H9 (cell line): ENCODE results near the gene FGF6. TPM values are rescaled to one million over a fixed set of nuclear protein-coding genes. Genes with fewer than 3 reads are reported as not detected.

ENCODE experiments used
- DNase-seq: peaks from one replicate; pipeline ENCODE4 v3.0.0-alpha.2; 2017
- H2AFZ ChIP-seq: one replicate; pipeline ENCODE4 v1.6.1; 2013; ENCODE audit warnings: mild to moderate bottlenecking, low read length, control low read depth, moderate library complexity
- H2AK5ac ChIP-seq: 2 replicates; pipeline ENCODE4 v1.6.1; 2013; ENCODE audit warnings: low read length, control low read depth, mixed read lengths; ENCODE audit not compliant: insufficient read length
- H2BK120ac ChIP-seq: one replicate; pipeline ENCODE4 v1.6.1; 2013; ENCODE audit warnings: low read depth, mild to moderate bottlenecking, low read length, control low read depth, inconsistent platforms; ENCODE audit not compliant: poor library complexity, severe bottlenecking
- H2BK12ac ChIP-seq: 2 replicates; pipeline ENCODE4 v1.6.1; 2013; ENCODE audit warnings: low read length, control low read depth, mixed read lengths, low read depth; ENCODE audit not compliant: insufficient read length
- H2BK15ac ChIP-seq: 2 replicates; pipeline ENCODE4 v1.6.1; 2013; ENCODE audit warnings: low read depth, low read length, control low read depth
- H2BK20ac ChIP-seq: one replicate; pipeline ENCODE4 v1.6.1; 2013; ENCODE audit warnings: low read depth, mild to moderate bottlenecking, low read length, control low read depth, inconsistent platforms; ENCODE audit not compliant: poor library complexity, severe bottlenecking
- H2BK5ac ChIP-seq: 2 replicates; pipeline ENCODE4 v1.6.1; 2013; ENCODE audit warnings: low read length, control low read depth, mixed read lengths; ENCODE audit not compliant: insufficient read length
- H3K14ac ChIP-seq: 2 replicates; pipeline ENCODE4 v1.6.1; 2013; ENCODE audit warnings: low read length, control low read depth; ENCODE audit not compliant: insufficient read depth
- H3K18ac ChIP-seq: 2 replicates; pipeline ENCODE4 v1.6.1; 2013; ENCODE audit warnings: low read depth, mild to moderate bottlenecking, mixed read lengths, low read length, control low read depth; ENCODE audit not compliant: insufficient read length
- H3K23ac ChIP-seq: 2 replicates; pipeline ENCODE4 v1.6.1; 2013; ENCODE audit warnings: low read length, control low read depth, mixed read lengths, low read depth; ENCODE audit not compliant: insufficient read length
- H3K23me2 ChIP-seq: 2 replicates; pipeline ENCODE4 v1.6.1; 2013; ENCODE audit warnings: low read depth, mild to moderate bottlenecking, mixed read lengths, low read length, control low read depth; ENCODE audit not compliant: insufficient read length, poor library complexity, severe bottlenecking
- H3K27ac ChIP-seq: 2 replicates; pipeline ENCODE4 v1.5.1; 2013; ENCODE audit warnings: low read length, control low read depth, mixed read lengths, low read depth; ENCODE audit not compliant: insufficient read length
- H3K27me3 ChIP-seq: 2 replicates; pipeline ENCODE4 v1.6.1; 2013; ENCODE audit warnings: low read length, control low read depth, inconsistent platforms; ENCODE audit not compliant: insufficient read depth
- H3K4ac ChIP-seq: 2 replicates; pipeline ENCODE4 v1.6.1; 2013; ENCODE audit warnings: low read depth, mild to moderate bottlenecking, control low read depth, inconsistent platforms, low read length, moderate library complexity
- H3K4me1 ChIP-seq: 2 replicates; pipeline ENCODE4 v1.6.1; 2013; ENCODE audit warnings: low read length, control low read depth, inconsistent platforms; ENCODE audit not compliant: insufficient read depth
- H3K4me2 ChIP-seq: 2 replicates; pipeline ENCODE4 v1.6.1; 2013; ENCODE audit warnings: low read length, control low read depth, mixed read lengths; ENCODE audit not compliant: insufficient read length, insufficient read depth
- H3K56ac ChIP-seq: 2 replicates; pipeline ENCODE4 v1.6.1; 2013; ENCODE audit warnings: low read depth, mild to moderate bottlenecking, mixed read lengths, low read length, control low read depth; ENCODE audit not compliant: insufficient read length
- H3K79me1 ChIP-seq: 2 replicates; pipeline ENCODE4 v1.6.1; 2013; ENCODE audit warnings: low read depth, mild to moderate bottlenecking, moderate library complexity, low read length, control low read depth, inconsistent platforms; ENCODE audit not compliant: insufficient read depth, poor library complexity, severe bottlenecking
- H3K79me2 ChIP-seq: 2 replicates; pipeline ENCODE4 v1.6.1; 2013; ENCODE audit warnings: low read length, control low read depth, inconsistent platforms; ENCODE audit not compliant: insufficient read depth
- H3K9ac ChIP-seq: 2 replicates; pipeline ENCODE4 v1.6.1; 2013; ENCODE audit warnings: low read length, control low read depth, mixed read lengths; ENCODE audit not compliant: insufficient read length; ENCODE audit errors: extremely low read depth
- H3K9me3 ChIP-seq: one replicate; pipeline ENCODE4 v1.6.1; 2013; ENCODE audit warnings: low read depth, low read length, inconsistent platforms; ENCODE audit not compliant: control insufficient read depth
- H3T11ph ChIP-seq: one replicate; pipeline ENCODE4 v1.6.1; 2013; ENCODE audit warnings: mild to moderate bottlenecking, low read length, control low read depth, inconsistent platforms
- H4K20me1 ChIP-seq: one replicate; pipeline ENCODE4 v1.6.1; 2013; ENCODE audit not compliant: control insufficient read depth, insufficient read length, insufficient read depth
- H4K5ac ChIP-seq: 2 replicates; pipeline ENCODE4 v1.6.1; 2013; ENCODE audit warnings: low read depth, mild to moderate bottlenecking, mixed read lengths, low read length, control low read depth; ENCODE audit not compliant: insufficient read length
- H4K8ac ChIP-seq: replicated peaks from 2 replicates; pipeline ENCODE4 v1.6.1; 2013; ENCODE audit warnings: low read length, control low read depth, mixed read lengths, low read depth; ENCODE audit not compliant: insufficient read length
- H4K91ac ChIP-seq: 2 replicates; pipeline ENCODE4 v1.6.1; 2013; ENCODE audit warnings: low read depth, mild to moderate bottlenecking, moderate library complexity, mixed read lengths, low read length, control low read depth; ENCODE audit not compliant: insufficient read length
- H3K27ac Mint-ChIP-seq, 3 experiments: 2 replicates in 2 of 3; 3 replicates in 1 of 3; pipeline ENCODE4 v1.8.0; 2020 to 2021; ENCODE audit warnings: mixed read lengths in 3 of 3, mild to moderate bottlenecking in 1 of 3, moderate library complexity in 1 of 3
- H3K27me3 Mint-ChIP-seq: 2 replicates; pipeline ENCODE4 v1.8.0; 2021; ENCODE audit warnings: low read depth, mild to moderate bottlenecking, moderate library complexity, mixed read lengths
- H3K36me3 Mint-ChIP-seq, 3 experiments: 2 replicates in 2 of 3; 3 replicates in 1 of 3; pipeline ENCODE4 v1.8.0; 2020 to 2021; ENCODE audit warnings: low read depth in 3 of 3, mixed read lengths in 3 of 3; ENCODE audit not compliant: insufficient read depth in 1 of 3
- H3K4me1 Mint-ChIP-seq, 2 experiments: 2 replicates each; pipeline ENCODE4 v1.8.0; 2020; ENCODE audit warnings: mixed read lengths in 2 of 2
- H3K4me3 Mint-ChIP-seq, 2 experiments: 2 replicates in 1 of 2; 3 replicates in 1 of 2; pipeline ENCODE4 v1.8.0; 2020 to 2021; ENCODE audit warnings: mild to moderate bottlenecking in 2 of 2, mixed read lengths in 2 of 2, moderate library complexity in 1 of 2
- H3K9me3 Mint-ChIP-seq, 2 experiments: 2 replicates in 1 of 2; 3 replicates in 1 of 2; pipeline ENCODE4 v1.8.0; 2020; ENCODE audit warnings: mild to moderate bottlenecking in 2 of 2, mixed read lengths in 2 of 2, moderate library complexity in 1 of 2
- WGBS: extraction: QIAGEN DNeasy Blood & Tissue Kit; methylation state at CpG from one replicate; pipeline ENCODE4 v1.1.7; 2013; ENCODE audit warnings: missing lambda C conversion rate, low lambda C conversion rate, mixed read lengths; ENCODE audit not compliant: insufficient read length; ENCODE audit errors: extremely low coverage; 5-methylcytosine and 5-hydroxymethylcytosine counted together
- total RNA-seq: library from RNA; stranded (reverse); gene quantifications from 2 replicates; pipeline ENCODE4 v1.2.1, GENCODE V29; 2021
- TF ChIP-seq, protein P1 (sequence below): fragments of 200-600 bp; sonication (generic); conservative IDR thresholded peaks from 3 replicates; pipeline ENCODE4 v1.8.0; 2021; ENCODE audit warnings: antibody characterized with exemption, mild to moderate bottlenecking

Gene FGF6
- total RNA-seq, 1 experiment from 2014 or later: not detected

DNA sequence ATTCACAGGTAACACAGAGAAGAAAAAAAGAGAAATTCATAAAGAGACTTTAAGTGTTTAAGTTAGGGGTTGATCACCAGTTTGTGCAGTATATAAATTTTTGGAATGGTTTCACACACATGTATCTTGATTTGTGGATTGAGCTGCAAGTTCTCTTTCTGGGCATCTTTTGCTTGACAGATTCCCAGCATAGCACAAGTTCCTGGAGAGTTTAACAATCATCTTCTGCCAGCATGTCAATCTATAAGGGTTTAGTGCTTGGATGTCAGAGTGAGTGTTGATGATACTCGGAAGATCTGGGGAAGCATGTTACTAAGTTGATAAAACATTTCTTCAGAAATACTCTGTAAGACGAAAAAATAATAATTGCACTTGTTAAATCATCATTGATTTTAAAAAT is 43.9 kb upstream of the FGF6 start:
- no peak overlapping the region for H3K4ac ChIP-seq
- Mint-ChIP-seq H3K27ac (no peak overlapping the region; a peak in 1 of 7 replicates), H3K36me3 (peaks cover 2 to 19% (median 12%) of the 10 kb centered on the region in 3 experiments; a peak in 6 of 7 replicates), H3K4me1 (peaks cover 26 to 28% of the 10 kb centered on the region in 2 experiments), H3K27me3 (no peaks in the 10 kb centered on the region), H3K9me3 (no peaks in the 10 kb centered on the region), H3K4me3 (no peak overlapping the region)
- H3K79me1 ChIP-seq: no peaks in the 10 kb centered on the region
- DNase-seq: no peak
- H2BK12ac ChIP-seq: no peak overlapping the region
- H2BK15ac ChIP-seq: no peak overlapping the region
- H4K5ac ChIP-seq: no peak overlapping the region
- no peak overlapping the region for H3K14ac ChIP-seq
- H4K91ac ChIP-seq: no peak overlapping the region
- no peaks in the 10 kb centered on the region for H3K23me2 ChIP-seq
- H3K4me1 ChIP-seq: no peaks in the 10 kb centered on the region
- H4K20me1 ChIP-seq: no peaks in the 10 kb centered on the region
- no peak overlapping the region for H3K9ac ChIP-seq
- H3K9me3 ChIP-seq: no peaks in the 10 kb centered on the region
- TF ChIP-seq, protein P1, sequence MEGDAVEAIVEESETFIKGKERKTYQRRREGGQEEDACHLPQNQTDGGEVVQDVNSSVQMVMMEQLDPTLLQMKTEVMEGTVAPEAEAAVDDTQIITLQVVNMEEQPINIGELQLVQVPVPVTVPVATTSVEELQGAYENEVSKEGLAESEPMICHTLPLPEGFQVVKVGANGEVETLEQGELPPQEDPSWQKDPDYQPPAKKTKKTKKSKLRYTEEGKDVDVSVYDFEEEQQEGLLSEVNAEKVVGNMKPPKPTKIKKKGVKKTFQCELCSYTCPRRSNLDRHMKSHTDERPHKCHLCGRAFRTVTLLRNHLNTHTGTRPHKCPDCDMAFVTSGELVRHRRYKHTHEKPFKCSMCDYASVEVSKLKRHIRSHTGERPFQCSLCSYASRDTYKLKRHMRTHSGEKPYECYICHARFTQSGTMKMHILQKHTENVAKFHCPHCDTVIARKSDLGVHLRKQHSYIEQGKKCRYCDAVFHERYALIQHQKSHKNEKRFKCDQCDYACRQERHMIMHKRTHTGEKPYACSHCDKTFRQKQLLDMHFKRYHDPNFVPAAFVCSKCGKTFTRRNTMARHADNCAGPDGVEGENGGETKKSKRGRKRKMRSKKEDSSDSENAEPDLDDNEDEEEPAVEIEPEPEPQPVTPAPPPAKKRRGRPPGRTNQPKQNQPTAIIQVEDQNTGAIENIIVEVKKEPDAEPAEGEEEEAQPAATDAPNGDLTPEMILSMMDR: no peak
- no peak overlapping the region for H2BK5ac ChIP-seq
- no peaks in the 10 kb centered on the region for H3K79me2 ChIP-seq
- no CpG with 5 or more reads among the region's 2 CpGs for WGBS
- H3K27me3 ChIP-seq: no peaks in the 10 kb centered on the region
- H3T11ph ChIP-seq: no peak overlapping the region
- no peak overlapping the region for H4K8ac ChIP-seq
- H3K18ac ChIP-seq: no peak overlapping the region
- no peak overlapping the region for H2AFZ ChIP-seq
- H2BK20ac ChIP-seq: no peak overlapping the region
- no peak overlapping the region for H3K4me2 ChIP-seq
- no peak overlapping the region for H3K56ac ChIP-seq
- H2BK120ac ChIP-seq: no peak overlapping the region
- H3K23ac ChIP-seq: no peak overlapping the region
- H3K27ac ChIP-seq: no peak overlapping the region
- H2AK5ac ChIP-seq: no peak overlapping the region
